GM18517 (cell line): ENCODE measurements around the gene DUSP22.
A peak's percentile ranks its signal among the peaks of the same experiment; 100 is the strongest.
"Not testable (repeated sequence)": the region's sequence is repeated elsewhere in the genome, so short reads cannot be mapped to it uniquely, and the experiment has no call there.

Experiments used
- ATAC-seq: cut with Tn5 transposase; IDR thresholded peaks from one replicate; pipeline ENCODE4 v1.9.1; 2021; ENCODE audit warnings: mild to moderate bottlenecking, moderate library complexity; ENCODE audit not compliant: unreplicated experiment

DUSP22 gene

GRCh38 chr6:362231-362923, 70.1 kb downstream of the DUSP22 start:
- ATAC-seq = no peak

GRCh38 chr6:362924-363249, 70.6 kb downstream of the DUSP22 start:
- no peak for ATAC-seq

GRCh38 chr6:363291-363690, 71.0 kb downstream of the DUSP22 start:
- no peak for ATAC-seq

- no peak for ATAC-seq
Observed at GRCh38 chr6:363909-364308, 71.6 kb downstream of the DUSP22 start.

- ATAC-seq = peak; percentile 52
Observed at GRCh38 chr6:364609-365540, 72.6 kb downstream of the DUSP22 start.

- ATAC-seq = no peak
Observed at GRCh38 chr6:365835-366234, 73.5 kb downstream of the DUSP22 start.

GRCh38 chr6:366389-367297, 74.4 kb downstream of the DUSP22 start:
- ATAC-seq = no peak

- ATAC-seq = no peak
Observed at GRCh38 chr6:367298-367794, 75.1 kb downstream of the DUSP22 start.

- ATAC-seq = no peak
Observed at GRCh38 chr6:367891-368630, 75.8 kb downstream of the DUSP22 start.

GRCh38 chr6:369559-370431, 77.5 kb downstream of the DUSP22 start:
- no peak for ATAC-seq

- no peak for ATAC-seq
Observed at GRCh38 chr6:370555-370954, 78.3 kb downstream of the DUSP22 start.

- ATAC-seq = not testable (repeated sequence)
Observed at GRCh38 chr6:371851-372250, 79.6 kb downstream of the DUSP22 start.

GRCh38 chr6:372336-372911, 80.1 kb downstream of the DUSP22 start:
- no peak for ATAC-seq

GRCh38 chr6:373031-373430, 80.7 kb downstream of the DUSP22 start:
- no peak for ATAC-seq

- no peak for ATAC-seq
Observed at GRCh38 chr6:373773-374724, 81.8 kb downstream of the DUSP22 start.

- no peak for ATAC-seq
Observed at GRCh38 chr6:374956-375355, 82.7 kb downstream of the DUSP22 start.

- ATAC-seq = no peak
Observed at GRCh38 chr6:376827-377640, 84.7 kb downstream of the DUSP22 start.
